T-helper 2 cell (primary cell): ENCODE measurements around the gene C20orf141.
"Not testable (repeated sequence)": the region's sequence is repeated elsewhere in the genome, so short reads cannot be mapped to it uniquely, and the experiment has no call there.

Experiments used
- DNase-seq, 5 experiments: peaks; one replicate each; pipeline versions ENCODE4 v3.0.0 to v3.0.0-alpha.2; 2012 to 2022

The C20orf141 gene

GRCh38 chr20:2820896-2821869 is 6.4 kb downstream of the C20orf141 start:
- no peak for DNase-seq

GRCh38 chr20:2822073-2822472 is 7.3 kb downstream of the C20orf141 start:
- DNase-seq, result peak in 2 of 5 experiments; percentile 78 to 79

GRCh38 chr20:2825761-2826160 is 11.0 kb downstream of the C20orf141 start:
- peak in 2 of 5 experiments; percentile 35 to 52 for DNase-seq

GRCh38 chr20:2826655-2827054 is 11.9 kb downstream of the C20orf141 start:
- no peak for DNase-seq

GRCh38 chr20:2829376-2829775 is 14.6 kb downstream of the C20orf141 start:
- no peak for DNase-seq

GRCh38 chr20:2831206-2831605 is 16.4 kb downstream of the C20orf141 start:
- DNase-seq, result not testable (repeated sequence)

- DNase-seq, result no peak
These were observed 19.0 kb downstream of the C20orf141 start for GRCh38 chr20:2833761-2834160.

GRCh38 chr20:2834401-2835110 is 19.8 kb downstream of the C20orf141 start:
- DNase-seq, result no peak

- no peak for DNase-seq
These were observed 20.6 kb downstream of the C20orf141 start for GRCh38 chr20:2835331-2835796.

GRCh38 chr20:2836035-2836434 is 21.2 kb downstream of the C20orf141 start:
- DNase-seq, result no peak

- no peak for DNase-seq
These were observed 22.6 kb downstream of the C20orf141 start for GRCh38 chr20:2837221-2837960.

- DNase-seq, result no peak
These were observed 23.5 kb downstream of the C20orf141 start for GRCh38 chr20:2838170-2838797.

- DNase-seq, result no peak
These were observed 24.3 kb downstream of the C20orf141 start for GRCh38 chr20:2838847-2839671.

GRCh38 chr20:2839732-2840137 is 24.9 kb downstream of the C20orf141 start:
- DNase-seq, result no peak

- DNase-seq, result peak; percentile 74 to 94 (median 85)
These were observed 25.6 kb downstream of the C20orf141 start, which contains the start of the genes PCED1A and VPS16 for GRCh38 chr20:2840138-2840966. Gene PCED1A (minus strand): TSS chr20:2840655. CDS start chr20:2839912, 743 bp downstream. Gene VPS16 (plus strand): TSS chr20:2840745. CDS start chr20:2840775, 30 bp downstream.

GRCh38 chr20:2840967-2841531 is 26.3 kb downstream of the C20orf141 start:
- DNase-seq, result peak in 4 of 5 experiments; percentile 21 to 42 (median 24)

GRCh38 chr20:2845607-2846006 is 30.8 kb downstream of the C20orf141 start:
- DNase-seq, result no peak

GRCh38 chr20:2846698-2847097 is 31.9 kb downstream of the C20orf141 start:
- no peak for DNase-seq

- no peak for DNase-seq
These were observed 33.0 kb downstream of the C20orf141 start for GRCh38 chr20:2847802-2848201.

- no peak for DNase-seq
These were observed 34.7 kb downstream of the C20orf141 start for GRCh38 chr20:2849529-2849928.
